Astrocyte (in vitro differentiated cells and primary cell): ENCODE results near the gene HINFP. TPM values are rescaled to one million over a fixed set of nuclear protein-coding genes. Genes with fewer than 3 reads are reported as not detected.

Experiments used
- DNase-seq: peaks from one replicate; pipeline ENCODE4 v3.0.0-alpha.2; 2010; ENCODE audit warnings: low read depth
- FAIRE-seq: peaks from 2 replicates; lab custom pipeline; 2011; peaks lifted over from hg19 to GRCh38; lab: Jason Lieb, UNC
- H2AFZ ChIP-seq: 2 replicates; pipeline ENCODE4 v1.6.0; 2012; ENCODE audit warnings: low read depth, low read length, inconsistent platforms
- H3K27ac ChIP-seq: 2 replicates; pipeline ENCODE4 v1.5.1; 2011; ENCODE audit warnings: low read depth, low read length, inconsistent platforms
- H3K27me3 ChIP-seq: 2 replicates; pipeline ENCODE4 v1.6.0; 2011; ENCODE audit warnings: low read length, inconsistent platforms; ENCODE audit not compliant: insufficient read depth
- H3K36me3 ChIP-seq: 2 replicates; pipeline ENCODE4 v1.5.1; 2011; ENCODE audit warnings: low read length, inconsistent platforms; ENCODE audit not compliant: insufficient read depth
- H3K4me1 ChIP-seq: 2 replicates; pipeline ENCODE4 v1.5.1; 2011; ENCODE audit warnings: low read length, inconsistent platforms; ENCODE audit not compliant: insufficient read depth
- H3K4me2 ChIP-seq: 2 replicates; pipeline ENCODE4 v1.6.0; 2012; ENCODE audit warnings: low read length, inconsistent platforms
- H3K4me3 ChIP-seq: 2 replicates; pipeline ENCODE4 v1.5.1; 2011; ENCODE audit warnings: low read depth, mild to moderate bottlenecking, low read length, inconsistent platforms; ENCODE audit not compliant: insufficient read depth
- H3K79me2 ChIP-seq: 2 replicates; pipeline ENCODE4 v1.6.0; 2012; ENCODE audit warnings: mild to moderate bottlenecking, low read length, inconsistent platforms; ENCODE audit not compliant: insufficient read depth
- H3K9ac ChIP-seq: 2 replicates; pipeline ENCODE4 v1.6.0; 2012; ENCODE audit warnings: mild to moderate bottlenecking, low read length, inconsistent platforms
- H3K9me3 ChIP-seq: 2 replicates; pipeline ENCODE4 v1.5.1; 2012; ENCODE audit warnings: low read depth, mild to moderate bottlenecking, low read length, inconsistent platforms; ENCODE audit not compliant: insufficient read depth
- H4K20me1 ChIP-seq: 2 replicates; pipeline ENCODE4 v1.6.0; 2012; ENCODE audit warnings: low read length, inconsistent platforms; ENCODE audit not compliant: insufficient read depth
- H3K27ac Mint-ChIP-seq: one replicate; pipeline ENCODE4 v1.8.0; 2021; ENCODE audit warnings: mild to moderate bottlenecking, mixed read lengths; ENCODE audit not compliant: unreplicated experiment
- H3K27me3 Mint-ChIP-seq: one replicate; pipeline ENCODE4 v1.8.0; 2021; ENCODE audit warnings: low read depth, mixed read lengths; ENCODE audit not compliant: unreplicated experiment
- H3K36me3 Mint-ChIP-seq: one replicate; pipeline ENCODE4 v1.8.0; 2021; ENCODE audit warnings: low read depth, mixed read lengths; ENCODE audit not compliant: unreplicated experiment
- H3K4me1 Mint-ChIP-seq: one replicate; pipeline ENCODE4 v1.8.0; 2021; ENCODE audit warnings: low read depth, mixed read lengths; ENCODE audit not compliant: unreplicated experiment
- H3K4me3 Mint-ChIP-seq: one replicate; pipeline ENCODE4 v1.8.0; 2021; ENCODE audit warnings: mild to moderate bottlenecking, moderate library complexity, mixed read lengths; ENCODE audit not compliant: unreplicated experiment
- H3K9me3 Mint-ChIP-seq: one replicate; pipeline ENCODE4 v1.8.0; 2021; ENCODE audit warnings: mild to moderate bottlenecking, mixed read lengths; ENCODE audit not compliant: unreplicated experiment
- EZH2 ChIP-seq: IDR thresholded peaks from 2 replicates; pipeline ENCODE4 v1.6.1; 2012; ENCODE audit warnings: mild to moderate bottlenecking, low read length, inconsistent platforms; ENCODE audit not compliant: insufficient read depth
- total RNA-seq: library from RNA; stranded (reverse); gene quantifications from 2 replicates; pipeline ENCODE4 v1.2.1, GENCODE V29; 2021
- TF ChIP-seq, protein P1 (sequence below): IDR thresholded peaks from 2 replicates; pipeline ENCODE4 v1.5.1; 2011; ENCODE audit warnings: low read depth, mild to moderate bottlenecking, inconsistent platforms, low read length, moderate library complexity; ENCODE audit not compliant: insufficient read depth

HINFP gene
- total RNA-seq, 1 donor from 2014 or later: 27.8 TPM

DNA sequence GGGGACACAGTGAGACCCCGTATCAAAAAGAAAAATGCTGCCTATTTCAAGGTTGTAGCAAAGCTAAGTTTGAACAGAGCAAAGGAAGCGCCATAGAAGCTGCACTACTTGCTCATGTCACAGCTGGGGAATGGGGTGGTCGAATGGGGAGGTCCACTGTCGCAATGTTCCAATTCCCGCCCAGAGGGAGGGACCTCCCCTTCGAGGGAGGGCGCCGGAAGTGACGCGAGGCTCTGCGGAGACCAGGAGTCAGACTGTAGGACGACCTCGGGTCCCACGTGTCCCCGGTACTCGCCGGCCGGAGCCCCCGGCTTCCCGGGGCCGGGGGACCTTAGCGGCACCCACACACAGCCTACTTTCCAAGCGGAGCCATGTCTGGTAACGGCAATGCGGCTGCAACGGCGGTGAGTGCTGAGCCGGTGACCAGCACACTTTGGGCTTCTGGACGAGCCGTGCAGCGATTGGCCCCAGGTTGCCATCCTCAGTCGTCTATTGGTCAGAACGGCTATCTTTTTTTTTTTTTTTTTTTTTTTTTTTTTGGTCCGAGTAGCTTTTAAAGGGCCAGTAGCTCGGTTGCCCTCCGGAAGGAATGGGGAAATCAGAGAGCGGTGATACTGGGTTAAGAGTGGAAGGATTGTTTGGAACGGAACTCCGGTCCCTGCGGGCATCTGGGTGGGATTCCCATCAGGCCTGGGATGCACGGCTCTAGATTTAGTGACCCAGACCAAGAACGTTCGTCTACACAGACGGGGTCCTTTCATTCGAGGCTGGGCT is 36.5 kb upstream of the HINFP start, which contains the start of gene HMBS:
HMBS (plus strand) TSS at position 219 of the 774 bp plus-strand sequence; CDS start at position 372, 153 bp downstream.
- Histone ChIP-seq H3K9me3 (no peaks in the 10 kb centered on the region), H3K4me1 (peaks cover 11% of the 10 kb centered on the region), H3K9ac (peak within 1 kb of the TSS; percentile 91), H3K27ac (peak within 1 kb of the TSS; percentile 90), H3K36me3 (peaks cover 9% of the 10 kb centered on the region), H3K79me2 (peaks cover 20% of the 10 kb centered on the region), H2AFZ (peak within 1 kb of the TSS; percentile 93), H3K27me3 (no peaks in the 10 kb centered on the region), H3K4me3 (peak within 1 kb of the TSS; percentile 95), H4K20me1 (peaks cover 3% of the 10 kb centered on the region), H3K4me2 (peak within 1 kb of the TSS; percentile 96)
- Mint-ChIP-seq H3K27me3 (no peaks in the 10 kb centered on the region), H3K36me3 (peaks cover 12% of the 10 kb centered on the region), H3K4me1 (peaks cover 5% of the 10 kb centered on the region), H3K9me3 (no peaks in the 10 kb centered on the region), H3K4me3 (peak within 1 kb of the TSS; percentile 97), H3K27ac (peak within 1 kb of the TSS; percentile 89)
- TF ChIP-seq, protein P1, sequence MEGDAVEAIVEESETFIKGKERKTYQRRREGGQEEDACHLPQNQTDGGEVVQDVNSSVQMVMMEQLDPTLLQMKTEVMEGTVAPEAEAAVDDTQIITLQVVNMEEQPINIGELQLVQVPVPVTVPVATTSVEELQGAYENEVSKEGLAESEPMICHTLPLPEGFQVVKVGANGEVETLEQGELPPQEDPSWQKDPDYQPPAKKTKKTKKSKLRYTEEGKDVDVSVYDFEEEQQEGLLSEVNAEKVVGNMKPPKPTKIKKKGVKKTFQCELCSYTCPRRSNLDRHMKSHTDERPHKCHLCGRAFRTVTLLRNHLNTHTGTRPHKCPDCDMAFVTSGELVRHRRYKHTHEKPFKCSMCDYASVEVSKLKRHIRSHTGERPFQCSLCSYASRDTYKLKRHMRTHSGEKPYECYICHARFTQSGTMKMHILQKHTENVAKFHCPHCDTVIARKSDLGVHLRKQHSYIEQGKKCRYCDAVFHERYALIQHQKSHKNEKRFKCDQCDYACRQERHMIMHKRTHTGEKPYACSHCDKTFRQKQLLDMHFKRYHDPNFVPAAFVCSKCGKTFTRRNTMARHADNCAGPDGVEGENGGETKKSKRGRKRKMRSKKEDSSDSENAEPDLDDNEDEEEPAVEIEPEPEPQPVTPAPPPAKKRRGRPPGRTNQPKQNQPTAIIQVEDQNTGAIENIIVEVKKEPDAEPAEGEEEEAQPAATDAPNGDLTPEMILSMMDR: no peak
- no peak for TF ChIP-seq EZH2
- DNase-seq (peak; percentile 91), FAIRE-seq (peak; percentile 50)

GRCh38 chr11:119085437-119085847 is 35.9 kb upstream of the HINFP start:
- Histone ChIP-seq H3K9me3 (no peaks in the 10 kb centered on the region), H3K9ac (peak overlapping the region; percentile 91), H3K4me2 (peak overlapping the region; percentile 96), H3K27ac (peak overlapping the region; percentile 90), H3K36me3 (peaks cover 9% of the 10 kb centered on the region), H3K4me3 (peak overlapping the region; percentile 95), H2AFZ (peak overlapping the region; percentile 78), H3K27me3 (no peaks in the 10 kb centered on the region), H3K4me1 (peaks cover 11% of the 10 kb centered on the region), H4K20me1 (peaks cover 3% of the 10 kb centered on the region), H3K79me2 (peaks cover 20% of the 10 kb centered on the region)
- Mint-ChIP-seq H3K27me3 (no peaks in the 10 kb centered on the region), H3K4me3 (peak overlapping the region; percentile 97), H3K4me1 (peaks cover 5% of the 10 kb centered on the region), H3K27ac (peak overlapping the region; percentile 89), H3K9me3 (no peaks in the 10 kb centered on the region), H3K36me3 (peaks cover 12% of the 10 kb centered on the region)
- TF ChIP-seq, protein P1: no peak
- TF ChIP-seq EZH2: no peak
- DNase-seq (peak; percentile 10), FAIRE-seq (no peak)

DNA sequence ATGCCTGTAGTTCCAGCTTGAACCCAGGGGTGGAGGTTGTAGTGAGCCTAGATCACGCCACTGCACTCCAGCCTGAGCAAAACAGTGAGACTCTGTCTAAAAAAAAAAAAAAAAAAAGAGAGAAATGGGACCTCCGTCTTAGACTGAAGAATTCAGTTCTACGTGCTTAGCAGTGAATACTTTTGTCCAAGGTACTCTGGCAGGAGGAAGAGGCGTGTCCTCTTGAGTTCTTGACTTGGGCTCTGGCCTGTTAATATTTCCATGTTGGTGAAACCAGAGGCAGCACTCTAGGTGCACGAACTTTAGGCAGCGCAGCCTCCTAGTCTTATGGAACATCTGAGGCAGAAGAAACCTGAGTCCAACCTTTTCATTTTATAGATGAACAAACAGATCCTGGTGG is 34.3 kb upstream of the HINFP start:
- Histone ChIP-seq H3K9ac (no peak overlapping the region), H2AFZ (no peak overlapping the region), H3K4me2 (no peak overlapping the region), H3K4me1 (peaks cover 13% of the 10 kb centered on the region), H3K79me2 (peaks cover 27% of the 10 kb centered on the region), H3K4me3 (no peak overlapping the region), H4K20me1 (peaks cover 6% of the 10 kb centered on the region), H3K27ac (no peak overlapping the region), H3K27me3 (no peaks in the 10 kb centered on the region), H3K36me3 (no peaks in the 10 kb centered on the region), H3K9me3 (no peaks in the 10 kb centered on the region)
- Mint-ChIP-seq H3K27me3 (no peaks in the 10 kb centered on the region), H3K36me3 (peaks cover 4% of the 10 kb centered on the region), H3K27ac (no peak overlapping the region), H3K4me3 (peak overlapping the region; percentile 50), H3K4me1 (peaks cover 5% of the 10 kb centered on the region), H3K9me3 (no peaks in the 10 kb centered on the region)
- no peak for TF ChIP-seq EZH2
- no peak for FAIRE-seq
- DNase-seq: no peak
